Activated CD8-positive, alpha-beta memory T cell treated with anti-CD3 and anti-CD28 coated beads for 48 hours (primary cell): ENCODE measurements around the gene PRRC2B.

ENCODE experiments used
- DNase-seq, 3 experiments: peaks; one replicate each; pipeline ENCODE4 v3.0.0-alpha.2; 2020; ENCODE audit warnings: low read depth in 2 of 3, low spot score in 2 of 3

Gene PRRC2B

GRCh38 chr9:131407717-131408195, 13.9 kb downstream of the PRRC2B start:
- no peak for DNase-seq

GRCh38 chr9:131409458-131409992, 15.6 kb downstream of the PRRC2B start:
- no peak for DNase-seq

- no peak for DNase-seq
Measured at GRCh38 chr9:131410044-131410491, 16.2 kb downstream of the PRRC2B start.

- DNase-seq: no peak
Measured at GRCh38 chr9:131411719-131412681, 18.1 kb downstream of the PRRC2B start.

GRCh38 chr9:131416509-131416908, 22.6 kb downstream of the PRRC2B start:
- DNase-seq: no peak

- no peak for DNase-seq
Measured at GRCh38 chr9:131417264-131418142, 23.6 kb downstream of the PRRC2B start.

GRCh38 chr9:131418143-131419025, 24.5 kb downstream of the PRRC2B start:
- DNase-seq: no peak

- no peak for DNase-seq
Measured at GRCh38 chr9:131419026-131419614, 25.2 kb downstream of the PRRC2B start.

- no peak for DNase-seq
Measured at GRCh38 chr9:131419716-131420115, 25.8 kb downstream of the PRRC2B start.

- DNase-seq: no peak
Measured at GRCh38 chr9:131420980-131421624, 27.2 kb downstream of the PRRC2B start.

GRCh38 chr9:131421691-131422090, 27.8 kb downstream of the PRRC2B start:
- DNase-seq: no peak

GRCh38 chr9:131422241-131422792, 28.4 kb downstream of the PRRC2B start:
- DNase-seq: no peak

- DNase-seq: no peak
Measured at GRCh38 chr9:131423171-131423581, 29.3 kb downstream of the PRRC2B start.

GRCh38 chr9:131426545-131426944, 32.7 kb downstream of the PRRC2B start:
- no peak for DNase-seq

GRCh38 chr9:131429121-131430012, 35.5 kb downstream of the PRRC2B start:
- no peak for DNase-seq

- DNase-seq: no peak
Measured at GRCh38 chr9:131432050-131432449, 38.2 kb downstream of the PRRC2B start.

GRCh38 chr9:131432597-131433301, 38.9 kb downstream of the PRRC2B start:
- no peak for DNase-seq
